KMS-11 (cell line): ENCODE results near the gene ABHD17A.

ENCODE experiments used
- H2AFZ ChIP-seq: fragments of 200-600 bp; sonication (generic); 2 replicates; pipeline ENCODE4 v1.6.1; 2016; ENCODE audit warnings: antibody characterized with exemption, mixed run types, low read depth
- H3K27ac ChIP-seq: fragments of 200-600 bp; sonication (generic); 2 replicates; pipeline ENCODE4 v1.6.1; 2016; ENCODE audit warnings: mild to moderate bottlenecking, mixed run types
- H3K27me3 ChIP-seq: fragments of 200-600 bp; sonication (generic); 2 replicates; pipeline ENCODE4 v1.6.1; 2017; ENCODE audit warnings: mild to moderate bottlenecking, low read depth, mixed run types, moderate library complexity; ENCODE audit not compliant: insufficient read depth
- H3K36me3 ChIP-seq: fragments of 200-600 bp; sonication (generic); 2 replicates; pipeline ENCODE4 v1.6.1; 2017; ENCODE audit warnings: mild to moderate bottlenecking, mixed run types; ENCODE audit not compliant: insufficient read depth
- H3K4me1 ChIP-seq: fragments of 200-600 bp; sonication (generic); 2 replicates; pipeline ENCODE4 v1.6.1; 2016; ENCODE audit warnings: mild to moderate bottlenecking, low read depth, mixed run types; ENCODE audit not compliant: poor library complexity, severe bottlenecking
- H3K4me2 ChIP-seq: fragments of 200-600 bp; sonication (generic); 2 replicates; pipeline ENCODE4 v1.7.0; 2016; ENCODE audit warnings: mild to moderate bottlenecking, mixed run types
- H3K4me3 ChIP-seq: fragments of 200-600 bp; sonication (generic); IDR thresholded peaks from 2 replicates; pipeline ENCODE4 v1.6.1; 2017; ENCODE audit warnings: low read depth, low read length, mixed read lengths; ENCODE audit not compliant: insufficient read depth
- H3K79me2 ChIP-seq: fragments of 200-600 bp; sonication (generic); 2 replicates; pipeline ENCODE4 v1.6.1; 2016; ENCODE audit warnings: low read depth, mixed run types; ENCODE audit not compliant: insufficient read depth
- H3K9ac ChIP-seq: fragments of 200-600 bp; sonication (generic); 2 replicates; pipeline ENCODE4 v1.6.1; 2016; ENCODE audit warnings: mild to moderate bottlenecking, mixed run types
- H4K20me1 ChIP-seq: fragments of 200-600 bp; sonication (generic); 2 replicates; pipeline ENCODE4 v1.6.1; 2016; ENCODE audit warnings: mild to moderate bottlenecking, mixed run types; ENCODE audit not compliant: insufficient read depth
- TF ChIP-seq, protein P1 (sequence below): fragments of 200-600 bp; sonication (generic); conservative IDR thresholded peaks from 2 replicates; pipeline ENCODE4 v1.6.1; 2017; ENCODE audit warnings: low read depth, mild to moderate bottlenecking, antibody characterized with exemption, low read length, moderate library complexity, mixed read lengths

Gene ABHD17A

GRCh38 chr19:1837625-1838105, 47.6 kb downstream of the ABHD17A start:
- H3K27ac ChIP-seq = no peak overlapping the region
- no peak overlapping the region for H2AFZ ChIP-seq
- H3K27me3 ChIP-seq = no peaks in the 10 kb centered on the region
- TF ChIP-seq, protein P1, sequence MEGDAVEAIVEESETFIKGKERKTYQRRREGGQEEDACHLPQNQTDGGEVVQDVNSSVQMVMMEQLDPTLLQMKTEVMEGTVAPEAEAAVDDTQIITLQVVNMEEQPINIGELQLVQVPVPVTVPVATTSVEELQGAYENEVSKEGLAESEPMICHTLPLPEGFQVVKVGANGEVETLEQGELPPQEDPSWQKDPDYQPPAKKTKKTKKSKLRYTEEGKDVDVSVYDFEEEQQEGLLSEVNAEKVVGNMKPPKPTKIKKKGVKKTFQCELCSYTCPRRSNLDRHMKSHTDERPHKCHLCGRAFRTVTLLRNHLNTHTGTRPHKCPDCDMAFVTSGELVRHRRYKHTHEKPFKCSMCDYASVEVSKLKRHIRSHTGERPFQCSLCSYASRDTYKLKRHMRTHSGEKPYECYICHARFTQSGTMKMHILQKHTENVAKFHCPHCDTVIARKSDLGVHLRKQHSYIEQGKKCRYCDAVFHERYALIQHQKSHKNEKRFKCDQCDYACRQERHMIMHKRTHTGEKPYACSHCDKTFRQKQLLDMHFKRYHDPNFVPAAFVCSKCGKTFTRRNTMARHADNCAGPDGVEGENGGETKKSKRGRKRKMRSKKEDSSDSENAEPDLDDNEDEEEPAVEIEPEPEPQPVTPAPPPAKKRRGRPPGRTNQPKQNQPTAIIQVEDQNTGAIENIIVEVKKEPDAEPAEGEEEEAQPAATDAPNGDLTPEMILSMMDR = peak; percentile 85
- no peaks in the 10 kb centered on the region for H3K36me3 ChIP-seq
- no peaks in the 10 kb centered on the region for H3K4me1 ChIP-seq
- H3K9ac ChIP-seq = no peak overlapping the region
- peaks cover 4% of the 10 kb centered on the region; the same call in 1 of the 2 replicates for H4K20me1 ChIP-seq
- no peak overlapping the region for H3K4me2 ChIP-seq
- H3K4me3 ChIP-seq = no peak overlapping the region
- peaks cover 48% of the 10 kb centered on the region; the same call in 1 of the 2 replicates for H3K79me2 ChIP-seq

DNA sequence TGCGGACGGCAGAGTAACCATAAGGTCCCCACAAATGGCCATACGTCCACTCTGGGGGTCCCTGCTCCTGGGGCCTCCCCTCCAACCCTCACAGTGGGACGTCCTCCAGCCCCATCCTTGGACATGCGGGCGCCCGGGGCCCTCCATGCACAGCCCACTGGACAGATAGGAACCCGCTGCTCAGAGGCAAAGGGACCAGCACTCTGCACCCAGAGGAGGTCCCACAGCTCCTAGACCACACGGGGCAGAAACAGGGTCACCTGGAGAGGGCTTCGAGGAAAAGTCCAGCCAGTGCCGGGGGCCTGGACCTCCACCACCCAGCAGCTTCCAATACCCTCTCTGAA, 48.1 kb downstream of the ABHD17A start:
- no peaks in the 10 kb centered on the region for H3K4me1 ChIP-seq
- no peaks in the 10 kb centered on the region for H3K27me3 ChIP-seq
- no peak overlapping the region for H3K27ac ChIP-seq
- H3K4me3 ChIP-seq = no peak overlapping the region
- peaks cover 44% of the 10 kb centered on the region; the same call in 1 of the 2 replicates for H3K79me2 ChIP-seq
- TF ChIP-seq, protein P1 = no peak
- no peak overlapping the region for H2AFZ ChIP-seq
- no peaks in the 10 kb centered on the region for H3K36me3 ChIP-seq
- no peak overlapping the region for H3K9ac ChIP-seq
- peaks cover 4% of the 10 kb centered on the region; the same call in 1 of the 2 replicates for H4K20me1 ChIP-seq
- no peak overlapping the region for H3K4me2 ChIP-seq

DNA sequence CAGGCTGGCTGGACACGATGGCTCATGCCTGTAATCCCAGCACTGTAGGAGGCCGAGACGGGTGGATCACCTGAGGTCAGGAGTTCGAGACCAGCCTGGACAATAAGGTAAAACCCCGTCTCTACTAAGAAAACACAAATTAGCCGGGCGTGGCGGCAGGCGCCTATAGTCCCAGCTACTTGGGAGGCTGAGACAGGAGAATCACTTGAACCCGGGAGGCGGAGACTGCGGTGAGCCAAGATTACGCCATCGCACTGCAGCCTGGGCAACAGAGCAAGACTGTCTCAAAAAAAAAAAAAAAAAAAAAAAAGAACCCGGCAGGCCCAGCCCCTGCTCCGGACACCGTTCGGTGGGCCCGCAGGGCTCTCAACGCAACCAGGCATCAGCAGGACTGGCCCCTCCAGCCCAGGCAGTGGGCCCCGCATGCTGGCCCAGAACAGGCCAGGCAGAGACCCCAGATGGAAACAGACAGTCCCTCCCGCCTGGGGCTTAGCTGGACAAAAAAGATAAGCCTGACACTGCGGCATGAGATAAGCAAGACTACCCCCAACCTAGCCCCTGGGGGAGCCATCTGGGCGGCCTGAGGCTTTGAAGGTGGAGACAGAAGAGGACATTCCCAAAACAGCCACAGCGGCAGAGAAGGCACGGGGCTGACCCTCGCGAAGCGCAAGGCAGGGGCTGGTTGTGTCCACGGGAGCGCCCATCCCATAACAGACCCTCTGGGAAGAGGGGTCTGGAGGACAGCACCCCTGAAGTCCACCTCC, 48.7 kb downstream of the ABHD17A start:
- H3K36me3 ChIP-seq = no peaks in the 10 kb centered on the region
- TF ChIP-seq, protein P1 = no peak
- H4K20me1 ChIP-seq = peaks cover 4% of the 10 kb centered on the region; the same call in 1 of the 2 replicates
- H3K4me2 ChIP-seq = no peak overlapping the region
- peaks cover 38% of the 10 kb centered on the region; the same call in 1 of the 2 replicates for H3K79me2 ChIP-seq
- H3K9ac ChIP-seq = no peak overlapping the region
- no peak overlapping the region for H3K4me3 ChIP-seq
- H3K27ac ChIP-seq = no peak overlapping the region
- no peaks in the 10 kb centered on the region for H3K4me1 ChIP-seq
- no peak overlapping the region for H2AFZ ChIP-seq
- no peaks in the 10 kb centered on the region for H3K27me3 ChIP-seq

- no peaks in the 10 kb centered on the region for H3K27me3 ChIP-seq
- H4K20me1 ChIP-seq = no peaks in the 10 kb centered on the region
- H3K9ac ChIP-seq = no peak overlapping the region
- TF ChIP-seq, protein P1 = no peak
- H3K4me3 ChIP-seq = no peak overlapping the region
- no peaks in the 10 kb centered on the region for H3K36me3 ChIP-seq
- H3K4me1 ChIP-seq = no peaks in the 10 kb centered on the region
- peaks cover 27% of the 10 kb centered on the region; the same call in 1 of the 2 replicates for H3K79me2 ChIP-seq
- H2AFZ ChIP-seq = no peak overlapping the region
- no peak overlapping the region for H3K4me2 ChIP-seq
- H3K27ac ChIP-seq = no peak overlapping the region
Observed at GRCh38 chr19:1833540-1833939, 51.8 kb downstream of the ABHD17A start.
